ENCODE results near the gene DDX28. TPM values are rescaled to one million over a fixed set of nuclear protein-coding genes. Genes with fewer than 3 reads are reported as not detected.

DDX28 gene
- total RNA-seq, 1 experiment from 2014 or later = 16.8 TPM

- TF ChIP-seq CTCF (IDR thresholded peaks at IDR 0.05; ENCODE audit: unreplicated experiment) = no peak
- Mint-ChIP-seq H3K27me3 (ENCODE audit: unreplicated experiment) (peaks cover 15% of the 10 kb centered on the region), H3K36me3 (ENCODE audit: insufficient read depth, unreplicated experiment) (no peaks in the 10 kb centered on the region), H3K9me3 (ENCODE audit: low read depth, unreplicated experiment) (no peaks in the 10 kb centered on the region), H3K4me3 (ENCODE audit: low read depth, unreplicated experiment) (no peak overlapping the region), H3K27ac (ENCODE audit: unreplicated experiment) (no peak overlapping the region), H3K4me1 (ENCODE audit: low read depth, unreplicated experiment) (no peaks in the 10 kb centered on the region)
- DNase-seq = no peak
- BruUV-seq (replicated peaks) = no TSS peak
- CTCF ChIA-PET = interaction anchor here (1.0 to 1.1 kb wide), 3 partner anchors 8 to 17 kb away, joined by 3 to 5 read pairs (median 4); no protein-coding TSS in a partner anchor
- intact Hi-C loops (cut with micrococcal nuclease; ENCODE audit: unreplicated experiment) = no loop called here
These were observed 17.2 kb downstream of the DDX28 start for GRCh38 chr16:68005786-68006286.

- H3K4me3 Mint-ChIP-seq (ENCODE audit: low read depth, unreplicated experiment) = no peak overlapping the region
- no peak overlapping the region for H3K27ac Mint-ChIP-seq (ENCODE audit: unreplicated experiment)
- intact Hi-C loops (cut with micrococcal nuclease; ENCODE audit: unreplicated experiment) = no loop called here
- no peaks in the 10 kb centered on the region for H3K9me3 Mint-ChIP-seq (ENCODE audit: low read depth, unreplicated experiment)
- H3K27me3 Mint-ChIP-seq (ENCODE audit: unreplicated experiment) = peaks cover 11% of the 10 kb centered on the region
- TF ChIP-seq CTCF (IDR thresholded peaks at IDR 0.05; ENCODE audit: unreplicated experiment) = no peak
- DNase-seq = no peak
- H3K4me1 Mint-ChIP-seq (ENCODE audit: low read depth, unreplicated experiment) = no peaks in the 10 kb centered on the region
- no TSS peak for BruUV-seq (replicated peaks)
- no peaks in the 10 kb centered on the region for H3K36me3 Mint-ChIP-seq (ENCODE audit: insufficient read depth, unreplicated experiment)
- CTCF ChIA-PET = interaction anchor here (1.0 to 1.1 kb wide), 2 partner anchors 9 to 11 kb away, joined by 4 to 5 read pairs; no protein-coding TSS in a partner anchor
These were observed 17.8 kb downstream of the DDX28 start for GRCh38 chr16:68005211-68005610.

- DNase-seq = no peak
- intact Hi-C loops (cut with micrococcal nuclease; ENCODE audit: unreplicated experiment) = no loop called here
- no TSS peak for BruUV-seq (replicated peaks)
- Mint-ChIP-seq H3K27me3 (ENCODE audit: unreplicated experiment) (peaks cover 12% of the 10 kb centered on the region), H3K9me3 (ENCODE audit: low read depth, unreplicated experiment) (no peaks in the 10 kb centered on the region), H3K4me1 (ENCODE audit: low read depth, unreplicated experiment) (no peaks in the 10 kb centered on the region), H3K36me3 (ENCODE audit: insufficient read depth, unreplicated experiment) (no peaks in the 10 kb centered on the region), H3K27ac (ENCODE audit: unreplicated experiment) (no peak overlapping the region), H3K4me3 (ENCODE audit: low read depth, unreplicated experiment) (no peak overlapping the region)
- no peak for TF ChIP-seq CTCF (IDR thresholded peaks at IDR 0.05; ENCODE audit: unreplicated experiment)
- CTCF ChIA-PET = interaction anchor here (0.8 kb wide), 1 partner anchor 19 kb away, joined by 3 read pairs; no protein-coding TSS in a partner anchor
These were observed 20.0 kb downstream of the DDX28 start for GRCh38 chr16:68003031-68003430.

- no peak for TF ChIP-seq CTCF (IDR thresholded peaks at IDR 0.05; ENCODE audit: unreplicated experiment)
- CTCF ChIA-PET = no interaction called here
- H3K36me3 Mint-ChIP-seq (ENCODE audit: insufficient read depth, unreplicated experiment) = no peaks in the 10 kb centered on the region
- peaks cover 12% of the 10 kb centered on the region for H3K27me3 Mint-ChIP-seq (ENCODE audit: unreplicated experiment)
- no TSS peak for BruUV-seq (replicated peaks)
- H3K9me3 Mint-ChIP-seq (ENCODE audit: low read depth, unreplicated experiment) = no peaks in the 10 kb centered on the region
- H3K27ac Mint-ChIP-seq (ENCODE audit: unreplicated experiment) = no peak overlapping the region
- no peak overlapping the region for H3K4me3 Mint-ChIP-seq (ENCODE audit: low read depth, unreplicated experiment)
- intact Hi-C loops (cut with micrococcal nuclease; ENCODE audit: unreplicated experiment) = no loop called here
- DNase-seq = no peak
- no peaks in the 10 kb centered on the region for H3K4me1 Mint-ChIP-seq (ENCODE audit: low read depth, unreplicated experiment)
These were observed 22.6 kb downstream of the DDX28 start for GRCh38 chr16:68000450-68000849.
